ENCODE results near the gene FBXO9. TPM values are rescaled to one million over a fixed set of nuclear protein-coding genes. Genes with fewer than 3 reads are reported as not detected.

Gene FBXO9
- total and polyA plus RNA-seq, 4 donors: 36.8 to 79.1 (median 51.2) TPM

DNA sequence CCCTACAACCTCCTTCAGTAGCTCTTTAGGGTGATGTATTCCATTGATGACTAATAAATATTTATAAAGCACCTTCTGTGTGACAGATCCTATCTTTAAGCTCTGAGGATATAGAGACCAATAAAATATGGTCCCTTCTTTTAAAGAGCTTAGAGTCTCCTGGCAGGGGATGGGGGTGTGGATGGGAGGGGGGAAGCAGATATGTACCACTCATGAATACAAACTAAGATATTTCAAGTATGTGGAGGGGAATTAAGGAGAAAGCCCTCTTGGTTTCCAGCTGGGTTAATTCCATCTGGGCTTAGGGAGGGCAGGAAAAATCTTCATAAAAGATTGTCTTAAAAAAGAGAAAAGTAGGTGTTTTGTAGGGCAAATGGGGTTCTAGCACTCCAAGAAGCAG is 21.6 kb upstream of the FBXO9 start:
- H3K4me3 ChIP-seq (ENCODE audit: low read depth in 1 of 3, low read length in 3 of 3): no peak overlapping the region
- no peaks in the 10 kb centered on the region for H3K9me3 ChIP-seq (ENCODE audit: control insufficient read depth in 4 of 4, low read length in 3 of 4)
- H3K4me1 ChIP-seq (ENCODE audit: control insufficient read depth in 4 of 4, insufficient read depth in 4 of 4, low read length in 3 of 4): peaks cover 0 to 6% (median 0%) of the 10 kb centered on the region in 4 donors
- H3K27ac ChIP-seq (ENCODE audit: low read depth in 1 of 2, low read length in 2 of 2): no peak overlapping the region
- H3K36me3 ChIP-seq (ENCODE audit: control insufficient read depth in 4 of 4, insufficient read depth in 3 of 4, low read depth in 1 of 4, low read length in 3 of 4): peaks cover 1 to 25% (median 17%) of the 10 kb centered on the region in 4 donors
- no peaks in the 10 kb centered on the region for H3K27me3 ChIP-seq (ENCODE audit: control insufficient read depth in 4 of 4, insufficient read depth in 4 of 4, low read length in 3 of 4)
- no peak for TF ChIP-seq TAF1 (conservative IDR thresholded peaks at IDR 0.05)
- no peak for TF ChIP-seq JUND (IDR thresholded peaks at IDR 0.05)
- TF ChIP-seq GABPA (IDR thresholded peaks at IDR 0.05 in 1 of 2, conservative IDR thresholded peaks at IDR 0.05 in 1 of 2): no peak
- TF ChIP-seq, protein P1, sequence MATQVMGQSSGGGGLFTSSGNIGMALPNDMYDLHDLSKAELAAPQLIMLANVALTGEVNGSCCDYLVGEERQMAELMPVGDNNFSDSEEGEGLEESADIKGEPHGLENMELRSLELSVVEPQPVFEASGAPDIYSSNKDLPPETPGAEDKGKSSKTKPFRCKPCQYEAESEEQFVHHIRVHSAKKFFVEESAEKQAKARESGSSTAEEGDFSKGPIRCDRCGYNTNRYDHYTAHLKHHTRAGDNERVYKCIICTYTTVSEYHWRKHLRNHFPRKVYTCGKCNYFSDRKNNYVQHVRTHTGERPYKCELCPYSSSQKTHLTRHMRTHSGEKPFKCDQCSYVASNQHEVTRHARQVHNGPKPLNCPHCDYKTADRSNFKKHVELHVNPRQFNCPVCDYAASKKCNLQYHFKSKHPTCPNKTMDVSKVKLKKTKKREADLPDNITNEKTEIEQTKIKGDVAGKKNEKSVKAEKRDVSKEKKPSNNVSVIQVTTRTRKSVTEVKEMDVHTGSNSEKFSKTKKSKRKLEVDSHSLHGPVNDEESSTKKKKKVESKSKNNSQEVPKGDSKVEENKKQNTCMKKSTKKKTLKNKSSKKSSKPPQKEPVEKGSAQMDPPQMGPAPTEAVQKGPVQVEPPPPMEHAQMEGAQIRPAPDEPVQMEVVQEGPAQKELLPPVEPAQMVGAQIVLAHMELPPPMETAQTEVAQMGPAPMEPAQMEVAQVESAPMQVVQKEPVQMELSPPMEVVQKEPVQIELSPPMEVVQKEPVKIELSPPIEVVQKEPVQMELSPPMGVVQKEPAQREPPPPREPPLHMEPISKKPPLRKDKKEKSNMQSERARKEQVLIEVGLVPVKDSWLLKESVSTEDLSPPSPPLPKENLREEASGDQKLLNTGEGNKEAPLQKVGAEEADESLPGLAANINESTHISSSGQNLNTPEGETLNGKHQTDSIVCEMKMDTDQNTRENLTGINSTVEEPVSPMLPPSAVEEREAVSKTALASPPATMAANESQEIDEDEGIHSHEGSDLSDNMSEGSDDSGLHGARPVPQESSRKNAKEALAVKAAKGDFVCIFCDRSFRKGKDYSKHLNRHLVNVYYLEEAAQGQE (IDR thresholded peaks at IDR 0.05): no peak
- no peak for TF ChIP-seq NR2F2 (IDR thresholded peaks at IDR 0.05)
- TF ChIP-seq FOXA1 (IDR thresholded peaks at IDR 0.05): no peak
- TF ChIP-seq, protein P2, sequence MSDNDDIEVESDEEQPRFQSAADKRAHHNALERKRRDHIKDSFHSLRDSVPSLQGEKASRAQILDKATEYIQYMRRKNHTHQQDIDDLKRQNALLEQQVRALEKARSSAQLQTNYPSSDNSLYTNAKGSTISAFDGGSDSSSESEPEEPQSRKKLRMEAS (IDR thresholded peaks at IDR 0.05): no peak
- no peak overlapping the region for H3K9ac ChIP-seq (ENCODE audit: low read depth in 1 of 2, low read length in 2 of 2)
- DNase-seq (ENCODE audit: low spot score): no peak

DNA sequence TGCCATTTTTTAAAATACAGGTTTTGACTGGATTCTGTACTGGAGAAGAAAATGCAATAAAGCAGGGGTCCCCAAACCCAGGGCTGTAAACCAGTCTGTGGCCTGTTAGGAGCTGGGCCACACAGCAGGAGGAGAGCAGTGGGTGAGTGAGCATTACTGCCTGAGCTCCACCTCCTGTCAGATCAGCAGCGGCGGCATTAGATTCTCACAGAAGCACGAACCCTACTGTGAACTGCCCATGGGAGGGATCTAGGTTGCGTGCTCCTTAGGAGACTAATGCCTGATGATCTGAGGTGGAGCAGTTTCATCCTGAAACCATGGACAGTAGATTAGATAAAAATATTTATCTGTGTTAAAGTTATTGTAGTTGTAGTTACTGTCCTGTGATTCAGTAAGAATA is 21.1 kb upstream of the FBXO9 start:
- Histone ChIP-seq H3K27me3 (ENCODE audit: control insufficient read depth in 4 of 4, insufficient read depth in 4 of 4, low read length in 3 of 4) (no peaks in the 10 kb centered on the region), H3K27ac (ENCODE audit: low read depth in 1 of 2, low read length in 2 of 2) (no peak overlapping the region), H3K9ac (ENCODE audit: low read depth in 1 of 2, low read length in 2 of 2) (no peak overlapping the region), H3K36me3 (ENCODE audit: control insufficient read depth in 4 of 4, insufficient read depth in 3 of 4, low read depth in 1 of 4, low read length in 3 of 4) (peaks cover 1 to 23% (median 15%) of the 10 kb centered on the region in 4 donors), H3K4me1 (ENCODE audit: control insufficient read depth in 4 of 4, insufficient read depth in 4 of 4, low read length in 3 of 4) (peaks cover 0 to 6% (median 0%) of the 10 kb centered on the region in 4 donors), H3K4me3 (ENCODE audit: low read depth in 1 of 3, low read length in 3 of 3) (no peak overlapping the region), H3K9me3 (ENCODE audit: control insufficient read depth in 4 of 4, low read length in 3 of 4) (no peaks in the 10 kb centered on the region)
- 83% methylated on average over 4 of the region's 4 CpGs for WGBS
- DNase-seq (ENCODE audit: low spot score): no peak
- TF ChIP-seq FOXA1 (IDR thresholded peaks at IDR 0.05) (no peak), SP1 (IDR thresholded peaks at IDR 0.05) (no peak), JUND (IDR thresholded peaks at IDR 0.05) (no peak), GABPA (IDR thresholded peaks at IDR 0.05 in 1 of 2, conservative IDR thresholded peaks at IDR 0.05 in 1 of 2) (no peak), HNF4A (conservative IDR thresholded peaks at IDR 0.05) (no peak), RAD21 (IDR thresholded peaks at IDR 0.05) (no peak)
- TF ChIP-seq, protein P1 (IDR thresholded peaks at IDR 0.05): no peak
- TF ChIP-seq, protein P3, sequence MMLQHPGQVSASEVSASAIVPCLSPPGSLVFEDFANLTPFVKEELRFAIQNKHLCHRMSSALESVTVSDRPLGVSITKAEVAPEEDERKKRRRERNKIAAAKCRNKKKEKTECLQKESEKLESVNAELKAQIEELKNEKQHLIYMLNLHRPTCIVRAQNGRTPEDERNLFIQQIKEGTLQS (IDR thresholded peaks at IDR 0.05): no peak
- TF ChIP-seq, protein P2 (IDR thresholded peaks at IDR 0.05): no peak
